Subcutaneous adipose tissue (tissue), 4 donors: ENCODE data around the gene HS3ST5. TPM values are rescaled to one million over a fixed set of nuclear protein-coding genes. Genes with fewer than 3 reads are reported as not detected.

Experiments used
- CTCF ChIP-seq: fragments of 450-650 bp; IDR thresholded peaks from one replicate; pipeline ENCODE4 v1.5.1; 2016; ENCODE audit warnings: low read depth, mild to moderate bottlenecking, control low read depth, antibody characterized with exemption, moderate library complexity
- total RNA-seq, 4 donors: library from RNA; depleted of rRNA; stranded (reverse); fragments of >200 nt; gene quantifications; one replicate each; pipeline ENCODE4 v1.1.0, GENCODE V29; 2016

HS3ST5 gene
- total RNA-seq, 4 donors from 2014 or later = not detected

GRCh38 chr6:114310053-114310452 is 32.8 kb downstream of the HS3ST5 start:
- TF ChIP-seq CTCF = no peak

- no peak for TF ChIP-seq CTCF
Observed at GRCh38 chr6:114304304-114304887, 38.4 kb downstream of the HS3ST5 start.

- no peak for TF ChIP-seq CTCF
Observed at GRCh38 chr6:114301596-114302219, 41.1 kb downstream of the HS3ST5 start.

GRCh38 chr6:114297135-114297534 is 45.7 kb downstream of the HS3ST5 start:
- TF ChIP-seq CTCF = no peak

GRCh38 chr6:114292431-114292830 is 50.4 kb downstream of the HS3ST5 start:
- TF ChIP-seq CTCF = no peak

GRCh38 chr6:114291428-114291827 is 51.4 kb downstream of the HS3ST5 start:
- no peak for TF ChIP-seq CTCF

- TF ChIP-seq CTCF = no peak
Observed at GRCh38 chr6:114290864-114291263, 52.0 kb downstream of the HS3ST5 start.
